Measurements from ENCODE around the gene ZP4. TPM values are rescaled to one million over a fixed set of nuclear protein-coding genes. Genes with fewer than 3 reads are reported as not detected.

The ZP4 gene
- total RNA-seq, 1 donor from 2014 or later, result not detected

- Mint-ChIP-seq H3K9me3 (ENCODE audit: unreplicated experiment) (peaks cover 8% of the 10 kb centered on the region), H3K36me3 (ENCODE audit: unreplicated experiment) (no peaks in the 10 kb centered on the region), H3K27me3 (ENCODE audit: unreplicated experiment) (no peaks in the 10 kb centered on the region), H3K4me1 (ENCODE audit: unreplicated experiment) (no peaks in the 10 kb centered on the region), H3K4me3 (ENCODE audit: unreplicated experiment) (no peak overlapping the region), H3K27ac (ENCODE audit: unreplicated experiment) (no peak overlapping the region)
- TF ChIP-seq CTCF (IDR thresholded peaks at IDR 0.05), result no peak
- DNase-seq (ENCODE audit: extremely low spot score, unreplicated experiment), result no peak
Measured at GRCh38 chr1:237927198-237927597, 36.5 kb upstream of the ZP4 start.

- Mint-ChIP-seq H3K27me3 (ENCODE audit: unreplicated experiment) (no peaks in the 10 kb centered on the region), H3K4me3 (ENCODE audit: unreplicated experiment) (no peak overlapping the region), H3K27ac (ENCODE audit: unreplicated experiment) (no peak overlapping the region), H3K36me3 (ENCODE audit: unreplicated experiment) (no peaks in the 10 kb centered on the region), H3K4me1 (ENCODE audit: unreplicated experiment) (no peaks in the 10 kb centered on the region), H3K9me3 (ENCODE audit: unreplicated experiment) (peaks cover 17% of the 10 kb centered on the region)
- TF ChIP-seq CTCF (IDR thresholded peaks at IDR 0.05), result no peak
- DNase-seq (ENCODE audit: extremely low spot score, unreplicated experiment), result no peak
Measured at GRCh38 chr1:237921306-237921705, 30.6 kb upstream of the ZP4 start.

- no peak overlapping the region for H3K27ac Mint-ChIP-seq (ENCODE audit: unreplicated experiment)
- TF ChIP-seq CTCF (IDR thresholded peaks at IDR 0.05), result no peak
- H3K36me3 Mint-ChIP-seq (ENCODE audit: unreplicated experiment), result no peaks in the 10 kb centered on the region
- H3K4me3 Mint-ChIP-seq (ENCODE audit: unreplicated experiment), result no peak overlapping the region
- H3K27me3 Mint-ChIP-seq (ENCODE audit: unreplicated experiment), result no peaks in the 10 kb centered on the region
- DNase-seq (ENCODE audit: extremely low spot score, unreplicated experiment), result no peak
- no peaks in the 10 kb centered on the region for H3K4me1 Mint-ChIP-seq (ENCODE audit: unreplicated experiment)
- H3K9me3 Mint-ChIP-seq (ENCODE audit: unreplicated experiment), result peaks cover 29% of the 10 kb centered on the region
Measured at GRCh38 chr1:237913345-237913744, 22.6 kb upstream of the ZP4 start.

- H3K4me3 Mint-ChIP-seq (ENCODE audit: unreplicated experiment), result no peak overlapping the region
Measured at GRCh38 chr1:237911911-237912310, 21.2 kb upstream of the ZP4 start.

GRCh38 chr1:237910834-237911233 lies 20.1 kb upstream of the ZP4 start:
- H3K27me3 Mint-ChIP-seq (ENCODE audit: unreplicated experiment), result no peaks in the 10 kb centered on the region
- H3K4me1 Mint-ChIP-seq (ENCODE audit: unreplicated experiment), result no peaks in the 10 kb centered on the region
- no peak for DNase-seq (ENCODE audit: extremely low spot score, unreplicated experiment)
- H3K9me3 Mint-ChIP-seq (ENCODE audit: unreplicated experiment), result peaks cover 12% of the 10 kb centered on the region
- no peaks in the 10 kb centered on the region for H3K36me3 Mint-ChIP-seq (ENCODE audit: unreplicated experiment)
- no peak overlapping the region for H3K4me3 Mint-ChIP-seq (ENCODE audit: unreplicated experiment)
- TF ChIP-seq CTCF (IDR thresholded peaks at IDR 0.05), result no peak
- no peak overlapping the region for H3K27ac Mint-ChIP-seq (ENCODE audit: unreplicated experiment)

More at GRCh38 chr1:237911911-237912310, 21.2 kb upstream of the ZP4 start:
- Mint-ChIP-seq H3K27me3 (ENCODE audit: unreplicated experiment) (no peaks in the 10 kb centered on the region), H3K9me3 (ENCODE audit: unreplicated experiment) (peaks cover 23% of the 10 kb centered on the region), H3K4me1 (ENCODE audit: unreplicated experiment) (no peaks in the 10 kb centered on the region), H3K36me3 (ENCODE audit: unreplicated experiment) (no peaks in the 10 kb centered on the region), H3K27ac (ENCODE audit: unreplicated experiment) (no peak overlapping the region)
- TF ChIP-seq CTCF (IDR thresholded peaks at IDR 0.05), result no peak
- DNase-seq (ENCODE audit: extremely low spot score, unreplicated experiment), result no peak

Data from osteocyte (in vitro differentiated cells).